ENCODE data around the gene NEUROG2. TPM values are rescaled to one million over a fixed set of nuclear protein-coding genes. Genes with fewer than 3 reads are reported as not detected.

Gene NEUROG2
- total RNA-seq, 3 donors from 2014 or later, result not detected

GRCh38 chr4:112545346-112545745, 29.4 kb upstream of the NEUROG2 start:
- Histone ChIP-seq H3K9me3 (no peaks in the 10 kb centered on the region), H3K36me3 (ENCODE audit: low read depth) (no peaks in the 10 kb centered on the region), H3K4me3 (no peak overlapping the region), H3K4me1 (ENCODE audit: low read depth) (no peaks in the 10 kb centered on the region)
- intact Hi-C loops (cut with DNase I, micrococcal nuclease), result no loop called here
- DNase-seq, result no peak
- no peak for ATAC-seq
- TF ChIP-seq, protein P1, sequence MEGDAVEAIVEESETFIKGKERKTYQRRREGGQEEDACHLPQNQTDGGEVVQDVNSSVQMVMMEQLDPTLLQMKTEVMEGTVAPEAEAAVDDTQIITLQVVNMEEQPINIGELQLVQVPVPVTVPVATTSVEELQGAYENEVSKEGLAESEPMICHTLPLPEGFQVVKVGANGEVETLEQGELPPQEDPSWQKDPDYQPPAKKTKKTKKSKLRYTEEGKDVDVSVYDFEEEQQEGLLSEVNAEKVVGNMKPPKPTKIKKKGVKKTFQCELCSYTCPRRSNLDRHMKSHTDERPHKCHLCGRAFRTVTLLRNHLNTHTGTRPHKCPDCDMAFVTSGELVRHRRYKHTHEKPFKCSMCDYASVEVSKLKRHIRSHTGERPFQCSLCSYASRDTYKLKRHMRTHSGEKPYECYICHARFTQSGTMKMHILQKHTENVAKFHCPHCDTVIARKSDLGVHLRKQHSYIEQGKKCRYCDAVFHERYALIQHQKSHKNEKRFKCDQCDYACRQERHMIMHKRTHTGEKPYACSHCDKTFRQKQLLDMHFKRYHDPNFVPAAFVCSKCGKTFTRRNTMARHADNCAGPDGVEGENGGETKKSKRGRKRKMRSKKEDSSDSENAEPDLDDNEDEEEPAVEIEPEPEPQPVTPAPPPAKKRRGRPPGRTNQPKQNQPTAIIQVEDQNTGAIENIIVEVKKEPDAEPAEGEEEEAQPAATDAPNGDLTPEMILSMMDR (IDR thresholded peaks at IDR 0.05), result no peak

DNA sequence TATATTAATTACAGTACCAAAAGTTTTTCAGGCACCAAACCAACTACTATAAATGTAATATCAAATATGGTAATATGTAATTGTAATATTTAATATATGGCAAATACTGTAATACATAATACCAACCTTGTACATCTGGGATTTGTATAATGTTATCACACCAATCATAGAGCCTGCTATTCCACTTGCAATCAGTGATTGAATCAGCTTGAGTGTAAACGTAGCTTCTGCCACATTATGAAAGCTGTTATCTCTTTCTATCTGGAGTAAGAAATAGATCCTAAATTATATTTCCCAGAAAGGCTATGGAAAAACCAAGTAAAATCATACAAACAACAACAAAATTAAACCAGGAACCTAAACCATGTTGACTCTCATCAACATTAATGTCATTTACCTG, 24.7 kb upstream of the NEUROG2 start:
- Histone ChIP-seq H3K9me3 (no peaks in the 10 kb centered on the region), H3K4me3 (no peak overlapping the region), H3K4me1 (ENCODE audit: low read depth) (no peaks in the 10 kb centered on the region), H3K36me3 (ENCODE audit: low read depth) (no peaks in the 10 kb centered on the region)
- ATAC-seq (no peak), DNase-seq (no peak)
- TF ChIP-seq, protein P1 (IDR thresholded peaks at IDR 0.05), result no peak
- intact Hi-C loops (cut with DNase I, micrococcal nuclease), result no loop called here

DNA sequence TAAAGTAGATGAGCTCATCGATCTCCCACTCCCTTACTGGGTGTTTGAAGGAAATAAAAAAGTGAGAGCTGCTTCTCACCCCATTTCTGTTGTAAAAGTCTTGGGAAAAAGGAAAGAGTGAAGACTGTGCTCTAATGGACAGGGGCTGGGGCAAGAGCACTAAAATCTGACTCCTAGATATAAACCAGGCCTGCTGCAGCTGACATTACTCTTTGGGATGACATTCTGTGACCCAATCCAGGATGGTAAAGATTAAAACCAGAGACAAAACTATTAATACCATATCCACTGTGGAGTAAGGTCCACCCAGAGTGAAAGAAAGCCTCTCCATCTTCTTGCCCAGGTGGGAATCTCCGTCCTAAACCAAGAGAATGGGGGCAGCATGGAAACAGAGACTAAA, 20.1 kb upstream of the NEUROG2 start:
- Histone ChIP-seq H3K4me1 (ENCODE audit: low read depth) (no peaks in the 10 kb centered on the region), H3K9me3 (no peaks in the 10 kb centered on the region), H3K36me3 (ENCODE audit: low read depth) (no peaks in the 10 kb centered on the region), H3K4me3 (no peak overlapping the region)
- TF ChIP-seq, protein P1 (IDR thresholded peaks at IDR 0.05), result no peak
- intact Hi-C loops (cut with DNase I, micrococcal nuclease), result loop anchor here in 1 of 2 donors (10.0 kb wide), 1 partner anchor 211 kb away; no protein-coding TSS in a partner anchor
- DNase-seq (no peak), ATAC-seq (no peak)

- H3K4me3 ChIP-seq, result no peak overlapping the region
- intact Hi-C loops (cut with DNase I, micrococcal nuclease), result loop anchor here in 1 of 2 donors (10.0 kb wide), 1 partner anchor 207 kb away; no protein-coding TSS in a partner anchor
These were observed 16.3 kb upstream of the NEUROG2 start for GRCh38 chr4:112532267-112532666.

GRCh38 chr4:112531146-112531545, 15.2 kb upstream of the NEUROG2 start:
- Histone ChIP-seq H3K4me3 (no peak overlapping the region), H3K36me3 (ENCODE audit: low read depth) (no peaks in the 10 kb centered on the region), H3K9me3 (no peaks in the 10 kb centered on the region), H3K4me1 (ENCODE audit: low read depth) (no peaks in the 10 kb centered on the region)
- no peak for DNase-seq
- TF ChIP-seq, protein P1 (IDR thresholded peaks at IDR 0.05), result no peak
- ATAC-seq, result no peak
- intact Hi-C loops (cut with DNase I, micrococcal nuclease), result loop anchor here in 1 of 2 donors (10.0 kb wide), 1 partner anchor 206 kb away; no protein-coding TSS in a partner anchor

More at GRCh38 chr4:112532267-112532666, 16.3 kb upstream of the NEUROG2 start:
- no peaks in the 10 kb centered on the region for H3K36me3 ChIP-seq (ENCODE audit: low read depth)
- DNase-seq, result no peak
- no peak for ATAC-seq
- H3K9me3 ChIP-seq, result no peaks in the 10 kb centered on the region
- no peaks in the 10 kb centered on the region for H3K4me1 ChIP-seq (ENCODE audit: low read depth)
- TF ChIP-seq, protein P1 (IDR thresholded peaks at IDR 0.05), result no peak

DNA sequence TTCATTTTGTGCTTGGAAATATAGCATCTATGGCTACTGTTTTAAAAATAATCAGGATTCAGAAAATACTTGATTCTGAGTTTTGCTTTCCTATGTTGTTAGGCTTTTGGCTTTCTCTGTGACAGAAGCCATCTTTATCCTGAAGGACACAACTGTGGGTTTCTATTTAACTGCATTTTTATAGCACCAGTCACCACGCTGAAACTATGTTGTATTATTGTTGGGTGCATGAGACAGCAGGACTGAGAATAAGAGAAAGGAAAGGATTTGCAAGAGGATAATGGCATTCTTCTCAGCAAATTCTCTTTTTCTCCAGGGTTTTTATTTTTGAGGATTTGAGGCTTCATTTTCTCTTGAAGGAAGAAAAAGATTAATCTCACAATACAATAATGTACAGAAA, 10.1 kb upstream of the NEUROG2 start:
- intact Hi-C loops (cut with DNase I, micrococcal nuclease), result loop anchor here in 1 of 2 donors (10.0 kb wide), 1 partner anchor 201 kb away; no protein-coding TSS in a partner anchor
- Histone ChIP-seq H3K36me3 (ENCODE audit: low read depth) (no peaks in the 10 kb centered on the region), H3K4me1 (ENCODE audit: low read depth) (peaks cover 15% of the 10 kb centered on the region), H3K9me3 (no peaks in the 10 kb centered on the region), H3K4me3 (no peak overlapping the region)
- TF ChIP-seq, protein P1 (IDR thresholded peaks at IDR 0.05), result no peak
- DNase-seq (no peak), ATAC-seq (no peak)
